Amygdala (tissue), 56 donors: Measurements from ENCODE around the gene CALN1.

Source experiments
- DNase-seq, 56 donors: peaks; one replicate each; lab custom pipeline; 2025; lab: John Stamatoyannopoulos, UW

The CALN1 gene

DNA sequence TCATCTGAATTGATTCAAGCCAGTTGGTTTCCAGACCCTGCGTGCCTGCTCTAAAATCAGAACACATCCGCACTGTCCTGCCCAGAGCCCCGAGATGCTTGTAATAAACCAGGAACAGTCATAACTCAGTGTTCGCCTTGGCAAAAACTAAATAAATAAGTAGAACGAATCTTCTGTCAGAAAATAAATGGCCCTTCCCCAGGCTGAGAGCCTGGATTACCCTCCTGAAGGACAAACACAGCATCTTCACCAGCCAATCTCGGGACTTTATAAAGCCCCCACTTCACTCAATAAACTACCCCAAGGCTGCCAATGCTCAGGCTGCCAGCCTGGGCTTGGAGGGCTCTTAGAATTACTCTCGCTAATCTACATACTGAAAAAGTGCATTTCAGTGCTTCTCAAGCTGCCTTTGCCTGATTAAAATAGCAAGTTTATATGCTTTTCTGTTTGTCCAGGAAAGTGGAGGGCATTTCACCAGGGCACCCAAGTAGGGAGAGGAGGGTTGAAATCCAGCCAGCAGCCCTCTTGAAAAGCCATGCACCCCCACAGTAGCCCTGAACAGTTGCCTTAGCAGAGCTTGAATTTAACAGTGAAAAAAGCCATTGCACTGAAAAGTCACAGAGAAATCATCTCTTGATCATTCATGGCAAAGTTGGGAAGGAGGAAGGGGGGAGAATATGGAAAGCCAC lies 136.6 kb downstream of the CALN1 start:
- peak in 10 of 56 donors; percentile 1 to 33 (median 8) for DNase-seq

DNA sequence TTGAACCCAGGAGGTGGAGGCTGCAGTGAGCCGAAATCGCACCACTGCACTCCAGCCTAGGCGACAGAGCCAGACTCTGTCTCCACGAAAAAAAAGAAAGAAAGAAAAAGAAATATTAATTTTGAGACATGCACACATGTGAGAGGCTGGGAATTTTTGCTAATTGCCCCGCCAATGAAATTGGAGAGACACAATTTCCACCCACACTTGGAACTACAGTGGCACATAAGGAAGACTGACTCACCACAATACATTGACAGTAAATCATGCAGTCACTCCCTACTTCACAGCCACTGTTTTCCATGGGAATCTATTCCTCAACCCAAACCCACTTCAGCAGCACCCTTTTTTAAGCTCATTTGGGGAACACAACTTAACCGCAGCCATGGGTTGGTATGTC lies 139.7 kb downstream of the CALN1 start:
- DNase-seq: peak in 3 of 56 donors; percentile 3 to 6 (median 3)

DNA sequence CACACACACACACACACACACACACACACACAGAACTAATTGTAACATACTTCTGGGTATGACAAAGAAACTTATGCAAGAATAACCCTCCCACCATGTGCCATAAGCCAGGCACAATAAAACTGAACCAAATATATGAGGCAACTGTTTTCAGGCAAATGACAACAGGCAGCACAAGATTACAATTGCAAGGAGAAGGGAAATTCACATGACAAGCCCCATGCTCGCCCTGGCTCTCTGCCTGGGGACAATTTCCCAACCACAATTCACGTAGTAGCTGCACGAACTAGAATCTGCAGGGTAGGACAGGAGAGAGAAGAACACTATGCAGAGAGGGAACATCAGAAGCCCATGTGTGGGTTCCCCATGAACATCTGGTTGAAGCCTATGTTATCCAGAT lies 143.3 kb downstream of the CALN1 start:
- DNase-seq: no peak

DNA sequence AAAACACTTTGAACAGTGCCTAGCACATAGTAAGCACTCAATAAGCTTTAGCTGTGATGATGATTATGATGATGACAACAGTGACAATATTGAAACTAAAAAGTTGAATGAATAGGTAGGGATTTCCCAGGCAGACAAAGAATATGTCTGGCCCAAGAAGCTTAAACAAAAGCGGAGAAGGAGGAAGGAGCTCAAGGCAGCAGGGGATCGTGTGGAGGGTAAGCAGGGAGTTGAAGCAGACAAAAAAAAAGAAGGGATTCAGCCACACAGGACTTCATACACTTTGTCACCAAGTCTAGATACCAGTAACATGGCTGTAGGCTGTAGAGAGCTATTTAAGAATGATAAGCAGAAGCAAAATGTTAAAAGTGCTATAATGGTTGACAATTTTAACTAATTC lies 144.0 kb downstream of the CALN1 start:
- no peak for DNase-seq

DNA sequence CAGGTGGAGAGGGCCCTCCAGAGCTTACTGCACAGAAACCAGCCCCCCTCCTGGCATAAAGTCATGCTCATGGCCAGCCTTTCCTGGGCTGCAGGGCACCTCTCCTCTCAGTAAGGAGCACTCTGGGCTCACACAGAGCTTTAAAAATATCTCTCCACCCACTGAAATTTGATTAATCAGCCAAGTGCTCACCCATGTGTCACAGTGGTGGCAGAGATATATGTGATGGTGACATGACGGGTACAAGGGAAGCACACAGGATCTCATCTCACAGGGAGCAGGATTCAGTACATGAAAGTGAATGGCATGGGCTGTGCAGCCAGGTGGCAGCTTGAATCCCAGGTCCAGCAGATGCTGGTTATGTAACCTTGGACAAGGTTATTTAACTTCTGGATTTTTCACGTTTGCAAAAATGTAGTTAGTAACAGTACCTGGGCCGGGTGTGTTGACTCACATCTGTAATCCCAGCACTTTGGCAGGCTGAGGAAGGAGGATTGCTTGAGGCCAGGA lies 144.8 kb downstream of the CALN1 start:
- peak in 1 of 56 donors; percentile 7 for DNase-seq

DNA sequence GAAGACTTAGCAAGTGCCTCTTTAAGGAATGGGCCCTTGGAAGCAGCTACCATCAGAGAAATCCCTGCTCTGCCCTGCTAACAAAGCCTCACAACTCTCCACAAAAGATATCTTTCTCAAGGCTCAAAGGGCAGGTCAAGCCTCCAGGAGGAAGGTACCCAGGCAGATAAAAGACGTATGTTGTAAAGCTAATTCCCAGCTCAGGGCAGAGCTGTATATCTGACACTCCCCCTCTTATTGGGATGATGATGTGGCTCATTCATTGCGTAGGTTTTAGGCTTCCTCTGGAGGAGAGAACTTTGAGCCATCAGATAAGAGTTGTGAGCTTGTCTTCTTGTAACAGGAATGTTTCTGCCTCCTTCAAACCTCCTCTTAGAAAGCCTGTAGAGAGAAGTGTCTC lies 145.4 kb downstream of the CALN1 start:
- DNase-seq: no peak

DNA sequence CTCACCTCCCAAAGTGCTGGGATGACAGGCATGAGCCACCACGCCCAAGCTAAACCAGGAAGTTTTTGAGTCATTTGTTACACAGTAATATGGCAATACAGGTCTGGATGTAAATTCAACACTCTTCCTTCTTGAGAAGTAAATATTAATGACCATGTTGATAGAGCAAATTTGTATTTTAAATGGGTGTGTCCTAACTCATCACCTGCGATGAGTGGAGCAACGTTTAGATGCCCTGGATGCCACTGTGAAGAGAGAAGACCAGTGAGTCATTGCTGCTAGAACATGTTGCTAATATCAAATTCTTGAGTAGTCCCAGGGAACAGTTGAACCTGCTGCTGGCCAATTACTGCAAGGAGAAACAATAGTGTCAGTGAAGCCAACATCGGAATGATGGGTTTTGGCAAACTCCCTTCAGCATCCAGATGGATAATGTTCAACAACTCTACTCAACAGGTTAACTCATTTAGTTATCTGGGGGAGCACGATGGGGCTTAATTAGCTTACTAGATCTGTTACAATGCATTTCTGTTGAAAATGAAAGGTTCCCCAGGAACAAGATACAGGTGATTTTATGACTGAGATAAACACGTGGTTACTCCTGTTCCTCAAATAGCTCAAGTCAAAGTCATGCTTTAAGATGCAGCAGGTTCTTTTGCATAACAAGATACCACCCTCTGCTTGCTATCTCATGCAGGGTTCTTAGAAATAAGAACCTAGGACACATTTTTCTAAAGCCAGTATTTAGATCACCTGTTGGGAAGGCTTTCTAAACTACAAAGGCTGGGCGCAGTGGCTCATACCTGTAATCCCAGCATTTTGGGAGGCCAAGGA lies 146.8 kb downstream of the CALN1 start:
- DNase-seq: no peak

DNA sequence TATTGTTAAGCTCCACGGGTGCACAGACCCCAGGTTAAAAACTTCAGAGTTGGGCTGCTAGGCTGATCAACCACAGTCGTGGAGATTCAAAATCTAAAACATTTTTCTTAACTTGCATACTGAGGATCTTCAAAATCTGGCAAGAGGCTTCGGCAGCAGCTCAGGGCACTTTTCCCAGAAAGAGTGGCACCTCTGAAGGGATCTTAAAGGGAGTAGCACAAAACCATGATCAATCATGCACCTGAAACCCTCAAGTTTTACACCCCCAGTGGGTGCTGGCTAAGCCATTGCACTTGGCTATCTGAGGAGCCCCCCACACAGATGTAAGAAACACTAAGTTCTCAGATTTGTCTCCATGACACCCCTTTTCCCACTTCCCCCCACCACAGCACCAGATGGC lies 151.7 kb downstream of the CALN1 start:
- DNase-seq: no peak

DNA sequence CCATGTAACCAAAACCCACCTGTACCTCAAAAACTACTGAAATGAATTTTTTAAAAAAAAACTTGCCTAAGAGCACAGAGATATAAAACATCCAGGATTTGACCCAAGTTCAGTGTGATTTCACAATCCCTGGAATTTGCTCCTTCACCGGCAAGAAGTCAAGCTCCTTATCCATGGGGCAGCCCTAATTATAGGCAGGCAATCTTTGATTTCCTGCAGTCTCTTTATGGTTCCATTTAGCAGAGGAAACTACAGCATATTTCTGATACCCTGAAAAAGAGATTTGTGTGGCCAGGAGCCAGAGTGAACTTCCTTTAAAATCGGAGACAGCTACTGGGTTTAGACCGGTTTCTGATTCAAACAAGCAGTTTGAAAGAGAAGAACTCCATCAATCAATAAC lies 154.1 kb downstream of the CALN1 start:
- no peak for DNase-seq

DNA sequence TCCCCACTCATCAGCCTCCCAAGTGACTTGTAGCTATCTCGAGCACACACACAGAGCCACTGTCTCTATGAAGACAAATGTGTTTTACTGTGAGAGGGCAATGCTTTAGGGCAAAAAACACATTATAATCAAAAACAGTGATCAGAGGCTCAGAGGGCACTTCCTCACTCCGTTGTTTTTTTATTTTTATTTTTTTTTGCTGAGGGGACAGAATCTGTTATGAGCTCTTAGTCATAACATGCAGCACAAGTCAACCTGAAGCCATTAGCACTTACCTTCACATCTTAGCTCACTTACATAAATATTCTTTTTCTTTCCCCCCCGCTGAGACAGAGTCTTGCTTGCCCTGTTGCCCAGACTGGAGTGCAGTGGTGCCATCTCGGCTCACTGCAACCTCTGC lies 157.7 kb downstream of the CALN1 start:
- DNase-seq: no peak

DNA sequence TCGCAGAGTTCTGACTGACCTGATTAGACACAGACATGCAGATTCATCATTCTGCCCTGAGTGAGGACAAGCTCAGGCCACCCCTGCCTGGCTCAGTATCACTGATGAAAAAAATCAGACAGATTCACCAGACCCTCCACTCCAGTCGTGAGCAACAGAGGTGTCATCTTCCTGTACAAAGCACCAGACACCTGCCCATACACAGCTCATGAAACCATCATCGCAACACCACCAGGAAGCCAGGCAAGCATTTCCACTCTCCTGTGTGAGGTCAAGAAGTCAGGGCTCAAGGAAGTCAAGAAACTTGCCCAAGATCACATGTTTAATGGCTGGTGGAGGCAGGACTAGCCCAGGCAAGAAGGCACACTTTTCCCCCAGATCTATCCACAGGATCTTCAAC lies 163.0 kb downstream of the CALN1 start:
- no peak for DNase-seq

DNA sequence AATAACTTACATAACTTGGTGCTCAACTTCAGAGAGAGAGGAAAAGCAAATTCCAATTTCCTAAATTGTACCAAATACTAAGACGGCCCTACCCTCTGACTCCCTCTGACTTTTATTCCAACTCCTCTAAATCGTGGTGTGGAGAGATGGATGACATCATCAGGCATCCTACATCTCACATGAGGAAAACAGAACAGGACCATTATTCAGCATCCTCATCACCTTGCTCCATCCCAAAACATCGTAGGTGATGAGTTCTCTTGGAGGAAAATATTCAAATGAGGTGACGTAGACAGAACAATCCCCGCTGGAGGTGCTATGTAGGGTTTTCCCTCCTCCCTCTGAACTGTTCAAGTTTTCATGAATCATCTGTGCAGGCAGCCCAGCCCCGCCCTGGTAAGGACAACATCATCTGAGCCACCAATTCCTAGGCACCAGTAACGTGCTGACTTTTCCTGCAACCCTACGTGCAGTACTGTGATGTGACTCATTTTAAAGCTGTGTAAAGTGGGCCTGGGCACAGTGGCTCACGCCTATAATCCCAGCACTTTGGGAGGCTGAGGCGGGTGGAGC lies 167.2 kb downstream of the CALN1 start:
- DNase-seq: no peak

DNA sequence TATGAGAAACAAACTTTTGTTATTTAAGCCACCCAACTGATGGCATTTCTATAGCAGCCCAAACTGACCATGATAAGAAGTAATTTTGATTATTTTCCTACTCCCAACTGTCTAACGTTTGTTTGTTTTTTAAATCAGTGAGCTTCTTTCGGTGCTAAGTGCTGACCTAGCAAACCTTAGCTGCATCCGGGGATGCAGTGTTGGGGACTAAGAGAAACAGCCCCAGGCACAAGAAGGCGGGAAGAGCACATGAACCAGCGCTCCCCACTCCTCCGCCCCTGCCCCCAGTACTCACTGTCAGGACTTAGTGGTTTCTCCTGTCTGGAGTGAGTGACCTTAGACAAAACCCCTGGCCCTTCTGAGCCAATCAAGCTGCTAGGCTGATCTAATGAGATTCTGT lies 168.8 kb downstream of the CALN1 start:
- no peak for DNase-seq

DNA sequence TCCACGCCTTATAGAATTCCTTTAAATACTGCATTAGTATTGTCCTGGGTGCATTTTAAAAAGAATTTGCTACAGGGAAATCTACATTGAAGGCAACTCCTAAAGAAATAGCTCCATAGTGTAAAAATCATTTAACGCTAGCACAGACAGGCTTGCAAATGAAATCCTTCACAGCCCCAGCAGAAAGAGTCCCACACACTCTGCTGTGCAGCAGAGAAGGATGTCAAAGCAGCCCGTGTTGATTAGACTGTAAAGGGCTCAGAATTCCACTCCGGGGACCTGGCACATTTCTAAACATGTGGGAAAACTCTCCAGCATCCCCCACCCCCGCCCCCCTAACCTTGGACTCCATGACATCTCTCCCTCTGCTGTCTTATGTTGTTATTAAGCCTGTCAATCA lies 176.8 kb downstream of the CALN1 start:
- DNase-seq: peak in 2 of 56 donors; percentile 2 to 7

DNA sequence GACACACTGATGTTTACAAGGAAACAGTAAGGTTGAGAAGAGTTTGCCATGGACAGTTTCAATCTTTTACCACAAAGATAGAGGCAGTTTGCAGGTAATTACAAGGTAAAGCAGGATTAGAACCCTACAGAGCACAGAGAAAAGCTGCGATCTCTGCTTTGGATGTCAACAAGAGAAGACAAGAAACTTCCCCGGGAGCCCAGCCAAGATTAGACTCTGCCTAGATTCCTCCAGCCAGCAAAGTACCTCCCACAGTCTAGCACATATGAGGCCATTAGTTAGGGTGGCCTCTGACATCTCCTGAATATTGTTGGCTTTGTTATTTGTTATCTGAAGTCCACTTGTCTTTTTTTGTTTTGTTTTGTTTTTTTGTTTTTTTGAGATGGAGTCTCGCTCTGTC lies 178.1 kb downstream of the CALN1 start:
- peak in 1 of 56 donors; percentile 1 for DNase-seq

DNA sequence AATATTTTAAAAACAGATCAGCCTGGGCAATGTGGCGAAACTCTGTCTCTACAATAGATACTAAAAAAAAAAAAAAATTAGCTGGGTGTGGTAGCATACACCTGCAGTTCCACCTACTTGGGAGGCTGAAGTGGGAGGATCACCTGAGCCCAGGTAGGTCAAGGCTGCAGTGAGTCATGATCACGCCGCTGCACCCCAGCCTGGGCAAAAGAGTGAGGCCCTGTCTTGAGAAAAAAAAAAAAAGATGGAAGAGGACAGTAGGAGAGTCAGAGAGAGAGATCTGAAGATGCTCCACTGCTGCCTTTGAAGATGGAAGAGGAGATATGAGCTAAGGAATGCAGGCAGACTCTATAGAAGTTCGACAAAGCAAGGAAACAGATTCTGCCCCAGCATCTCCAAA lies 181.9 kb downstream of the CALN1 start:
- DNase-seq: no peak

DNA sequence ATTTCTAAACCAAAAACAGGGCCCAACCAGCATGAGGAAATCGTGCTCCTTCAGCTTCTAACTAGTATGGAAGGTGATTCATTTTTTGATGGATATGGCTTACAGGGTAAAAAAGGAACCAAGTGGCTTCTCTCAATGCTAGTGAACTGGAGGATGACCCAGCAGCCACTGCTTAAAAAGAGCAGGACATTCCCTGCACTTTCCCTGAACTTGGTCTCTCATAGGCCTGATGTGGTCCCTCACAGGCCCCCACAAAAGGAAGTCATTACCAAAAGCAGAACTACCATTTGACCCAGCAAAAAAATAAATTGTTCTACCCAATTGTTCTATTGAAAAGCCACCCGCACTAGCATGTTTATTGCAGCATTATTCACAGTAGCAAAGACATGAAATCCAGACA lies 188.8 kb downstream of the CALN1 start:
- no peak for DNase-seq

DNA sequence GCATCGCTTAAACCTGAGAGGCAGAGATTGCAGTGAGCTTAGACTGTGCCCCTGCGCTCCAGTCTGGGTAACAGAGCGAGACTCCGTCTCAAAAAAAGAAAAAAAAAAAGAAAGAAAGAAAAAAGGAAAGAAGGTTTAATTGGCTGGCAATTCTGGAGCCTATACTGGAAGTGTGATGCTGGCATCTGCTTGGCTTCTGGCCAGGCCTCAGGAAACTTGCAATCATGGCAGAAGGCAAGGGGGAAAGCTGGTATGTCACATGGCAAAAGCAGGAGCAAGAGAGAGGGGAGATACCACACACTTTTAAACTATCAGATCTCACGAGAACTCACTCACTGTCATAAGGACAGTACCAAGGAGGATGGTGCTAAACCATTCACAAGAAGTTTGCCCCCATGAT lies 190.0 kb downstream of the CALN1 start:
- DNase-seq: no peak

DNA sequence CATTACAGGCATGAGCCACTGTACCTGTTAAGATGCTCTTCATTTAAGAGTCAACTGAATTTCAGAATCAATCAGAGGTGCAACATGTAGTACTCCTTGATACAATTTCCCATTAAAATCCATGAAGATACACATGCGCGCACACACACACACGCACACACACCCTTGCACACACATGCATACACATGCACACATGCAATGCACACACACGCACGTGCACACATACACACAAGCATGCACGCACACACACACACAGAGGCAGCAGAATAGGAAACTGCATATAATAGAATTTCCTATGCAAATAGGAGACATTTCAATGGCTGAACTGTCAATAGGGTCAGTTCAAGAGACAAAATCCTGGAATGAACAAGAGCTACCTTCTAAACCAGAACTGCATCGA lies 192.6 kb downstream of the CALN1 start:
- no peak for DNase-seq

DNA sequence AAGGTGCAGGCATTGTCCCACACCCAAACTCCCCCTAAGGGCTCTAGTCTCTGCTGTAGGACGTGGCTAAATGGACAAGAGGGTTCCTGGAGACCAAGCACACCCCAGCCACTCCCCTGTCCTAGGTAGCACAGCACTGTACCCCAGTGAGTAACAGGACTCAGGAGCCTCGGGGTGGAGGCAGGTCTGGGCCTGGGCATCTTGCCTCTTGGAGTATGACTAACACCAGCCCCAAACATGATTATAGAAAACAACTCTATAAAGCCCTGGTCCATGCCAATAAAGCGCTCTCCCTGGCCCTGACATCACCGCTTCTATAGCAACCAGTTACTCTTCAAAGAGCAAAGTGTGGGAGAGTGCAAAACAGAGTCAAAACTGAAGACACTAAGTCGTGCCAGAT lies 195.0 kb downstream of the CALN1 start:
- no peak for DNase-seq

DNA sequence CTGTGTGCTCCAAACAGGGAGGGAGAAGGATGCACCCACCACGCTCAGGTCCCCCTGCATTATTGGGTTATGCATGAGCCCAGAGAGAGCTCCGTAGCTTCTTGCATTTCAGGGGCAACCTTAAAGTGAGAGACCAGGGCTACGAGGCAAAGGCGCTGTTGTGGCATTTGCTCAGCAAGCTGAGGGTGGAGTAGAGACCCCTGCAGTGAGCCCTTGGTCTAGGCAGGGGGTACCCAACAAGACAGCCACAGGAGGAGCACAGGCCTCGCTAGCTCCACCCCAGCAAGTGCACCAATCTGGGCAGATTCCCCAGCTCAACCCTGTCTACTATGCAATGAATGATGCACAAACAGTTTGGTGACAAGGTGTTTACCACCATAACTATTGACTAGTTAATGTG lies 198.4 kb downstream of the CALN1 start:
- no peak for DNase-seq

DNA sequence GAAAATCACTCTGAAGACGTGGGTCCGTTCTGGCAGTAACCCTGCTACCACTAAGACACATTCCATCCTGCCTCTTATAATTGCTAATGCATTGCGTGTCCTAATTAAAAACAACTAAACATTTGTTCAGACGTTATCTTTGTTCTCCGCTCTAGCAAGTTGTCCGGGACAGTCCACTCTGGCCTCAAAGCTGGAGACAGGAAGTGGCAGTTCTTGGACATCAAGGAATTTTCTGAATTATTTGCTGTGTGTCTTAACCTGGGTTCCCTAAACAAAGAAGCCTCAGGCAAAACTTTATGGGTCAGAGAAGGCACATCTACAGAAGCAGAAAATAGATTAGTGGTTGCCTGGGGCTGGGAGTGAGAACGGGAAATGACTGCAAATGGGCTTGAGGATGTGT lies 199.1 kb downstream of the CALN1 start:
- no peak for DNase-seq
